ENCODE measurements around the gene SLC25A44.

Gene SLC25A44

GRCh38 chr1:156241311-156241811 lies 47.5 kb downstream of the SLC25A44 start:
- no peak for DNase-seq (ENCODE audit: low read depth)

- DNase-seq (ENCODE audit: low read depth), result no peak
Observed at GRCh38 chr1:156241926-156242325, 48.0 kb downstream of the SLC25A44 start, which contains the start of gene BGLAP. BGLAP (plus strand) TSS chr1:156242184; CDS start chr1:156242232, 48 bp downstream.

DNA sequence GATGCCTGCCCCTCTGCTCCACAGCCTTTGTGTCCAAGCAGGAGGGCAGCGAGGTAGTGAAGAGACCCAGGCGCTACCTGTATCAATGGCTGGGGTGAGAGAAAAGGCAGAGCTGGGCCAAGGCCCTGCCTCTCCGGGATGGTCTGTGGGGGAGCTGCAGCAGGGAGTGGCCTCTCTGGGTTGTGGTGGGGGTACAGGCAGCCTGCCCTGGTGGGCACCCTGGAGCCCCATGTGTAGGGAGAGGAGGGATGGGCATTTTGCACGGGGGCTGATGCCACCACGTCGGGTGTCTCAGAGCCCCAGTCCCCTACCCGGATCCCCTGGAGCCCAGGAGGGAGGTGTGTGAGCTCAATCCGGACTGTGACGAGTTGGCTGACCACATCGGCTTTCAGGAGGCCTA lies 48.8 kb downstream of the SLC25A44 start:
- no peak for DNase-seq (ENCODE audit: low read depth)

DNA sequence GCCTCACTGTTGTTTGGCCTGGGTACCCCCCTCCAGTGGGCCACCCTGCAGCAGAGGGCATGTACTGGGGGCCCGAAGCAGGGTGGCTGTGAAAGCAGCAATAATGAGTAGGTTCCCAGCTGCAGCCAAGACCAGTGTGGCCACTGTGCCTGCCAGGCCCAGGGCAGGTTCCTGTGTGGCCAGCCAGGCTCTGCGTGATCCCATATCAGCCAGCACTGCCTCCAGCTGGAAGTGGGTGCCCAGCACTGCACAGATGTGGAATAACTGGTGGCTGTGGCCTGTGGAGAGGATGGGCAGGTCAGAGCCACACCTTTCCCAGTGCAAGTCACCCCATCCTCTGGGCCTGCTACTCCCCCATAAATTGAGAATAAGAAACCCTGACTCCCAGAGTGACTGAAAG lies 50.2 kb downstream of the SLC25A44 start:
- DNase-seq (ENCODE audit: low read depth), result no peak

- no peak for DNase-seq (ENCODE audit: low read depth)
Observed at GRCh38 chr1:156244712-156245111, 50.8 kb downstream of the SLC25A44 start.

DNA sequence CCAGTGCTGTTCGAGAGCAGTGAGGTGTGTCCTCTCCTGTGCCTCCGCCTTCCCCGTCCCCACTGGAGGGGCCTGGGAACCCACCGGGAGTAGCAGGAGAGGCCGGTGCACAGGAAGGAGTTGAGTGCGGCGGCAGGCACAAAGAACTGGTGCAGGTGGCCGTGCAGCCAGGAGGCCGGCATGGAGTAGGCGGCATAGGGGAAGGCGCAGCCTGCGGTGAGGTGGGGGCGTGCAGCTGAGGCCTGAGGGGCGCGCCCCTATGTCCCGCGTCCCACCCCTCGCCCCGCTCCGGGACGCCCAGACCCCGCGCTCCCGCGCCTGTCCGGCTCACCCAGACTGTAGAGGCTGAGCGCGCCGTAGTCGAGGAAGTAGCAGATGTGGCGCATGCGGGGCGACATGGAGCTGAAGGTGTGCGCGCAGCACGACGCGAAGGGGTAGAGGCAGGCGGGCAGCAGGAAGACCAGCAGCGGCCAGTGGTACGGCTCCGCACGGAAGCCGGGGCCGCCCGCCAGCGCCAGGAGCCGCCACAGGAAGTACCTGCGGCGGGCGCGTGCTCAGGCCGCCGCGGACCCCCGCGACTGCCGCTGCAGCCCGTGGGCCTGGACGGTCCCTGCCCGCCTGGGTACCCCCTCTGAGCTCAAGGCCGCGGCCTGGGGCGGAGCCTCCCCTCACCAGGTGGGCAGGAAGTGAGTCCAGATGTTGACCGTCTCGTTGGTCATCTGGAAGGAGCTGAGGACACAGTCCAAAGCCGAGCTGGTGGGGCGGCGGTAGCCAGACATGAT lies 51.7 kb downstream of the SLC25A44 start:
- no peak for DNase-seq (ENCODE audit: low read depth)

DNA sequence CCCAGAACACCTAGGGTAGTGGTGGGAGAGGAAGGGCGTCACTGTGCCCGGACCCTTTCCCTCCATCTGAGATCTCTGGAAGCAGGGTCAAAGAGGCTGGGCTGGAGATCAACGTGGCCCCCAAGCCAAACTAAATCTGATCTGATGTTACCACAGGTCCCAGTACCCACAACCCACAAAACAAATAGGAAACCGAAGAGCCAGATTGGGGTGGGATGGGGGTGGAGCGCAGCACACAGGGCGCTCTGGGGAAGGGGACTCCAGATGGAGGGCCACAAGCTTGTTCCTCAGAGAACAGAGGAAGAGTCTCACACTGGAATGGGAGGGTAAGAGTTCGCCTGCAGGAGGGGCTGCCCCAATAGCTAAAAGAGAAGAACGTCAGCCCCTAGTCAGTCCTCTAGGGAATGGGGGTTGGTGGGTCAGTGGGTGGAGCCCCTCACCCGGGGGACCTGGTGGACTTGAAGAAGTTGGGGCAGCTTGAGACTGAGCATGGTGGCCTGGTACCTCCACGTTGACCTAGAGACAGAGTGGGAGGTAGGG lies 52.4 kb downstream of the SLC25A44 start:
- no peak for DNase-seq (ENCODE audit: low read depth)

DNA sequence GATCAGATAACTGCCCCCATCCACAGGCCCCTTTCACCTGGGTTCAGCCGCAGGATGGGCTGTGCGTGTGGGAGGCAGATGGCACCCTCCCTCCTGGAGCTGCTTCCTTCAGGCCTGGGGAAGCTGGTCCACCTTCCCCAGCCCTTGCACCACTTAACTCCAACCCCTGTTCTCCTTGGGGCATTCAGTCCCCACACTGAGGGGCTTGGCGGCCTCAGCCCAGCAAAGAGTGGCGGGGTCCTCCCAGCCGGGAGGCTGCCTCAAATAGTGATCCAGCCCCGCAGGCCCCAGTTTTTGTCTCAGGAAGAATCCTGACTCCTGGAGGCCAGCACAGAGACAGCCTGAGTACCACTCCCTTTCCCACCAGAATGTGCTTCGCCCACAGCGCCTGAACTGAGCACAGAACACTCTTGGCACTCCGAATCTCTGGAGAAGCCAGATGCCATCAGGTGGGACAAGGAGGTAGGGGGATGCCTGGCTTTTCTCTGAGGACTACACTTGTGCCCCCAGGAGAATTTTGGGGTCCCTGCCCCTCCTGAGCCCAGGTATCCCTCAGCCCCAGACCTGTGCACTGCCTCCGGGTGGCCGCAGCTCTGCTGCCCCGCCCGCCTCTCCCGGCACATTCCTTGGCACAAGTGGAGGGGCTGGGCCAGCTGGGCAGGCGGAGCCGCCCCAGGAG lies 53.0 kb downstream of the SLC25A44 start:
- no peak for DNase-seq (ENCODE audit: low read depth)

GRCh38 chr1:156247460-156248322 lies 53.8 kb downstream of the SLC25A44 start, which contains the start of gene PAQR6:
PAQR6 (minus strand) TSS chr1:156248056; CDS start chr1:156246731, 1,325 bp downstream.
- DNase-seq (ENCODE audit: low read depth), result no peak

GRCh38 chr1:156248323-156248683 lies 54.4 kb downstream of the SLC25A44 start:
- no peak for DNase-seq (ENCODE audit: low read depth)

DNA sequence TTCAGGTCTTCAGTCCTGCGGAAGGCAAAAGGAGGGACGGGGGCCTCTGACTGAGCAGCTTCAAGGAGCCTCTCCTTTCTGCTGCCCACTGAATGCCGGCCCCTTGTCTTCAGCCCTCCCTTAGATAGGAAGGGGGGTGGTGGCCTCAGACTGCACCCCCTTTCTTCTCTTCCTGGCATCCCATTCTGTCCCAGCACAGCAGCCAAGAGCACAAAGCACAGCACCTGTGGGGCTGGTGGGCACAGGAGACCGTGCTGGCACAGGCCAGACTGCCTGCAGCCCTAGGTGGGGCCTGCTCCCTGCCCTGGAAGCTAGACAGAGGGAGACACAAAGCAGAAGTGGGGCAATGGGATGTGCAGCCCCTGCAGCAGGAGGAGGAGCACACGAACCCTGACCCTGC lies 55.7 kb downstream of the SLC25A44 start:
- no peak for DNase-seq (ENCODE audit: low read depth)

DNA sequence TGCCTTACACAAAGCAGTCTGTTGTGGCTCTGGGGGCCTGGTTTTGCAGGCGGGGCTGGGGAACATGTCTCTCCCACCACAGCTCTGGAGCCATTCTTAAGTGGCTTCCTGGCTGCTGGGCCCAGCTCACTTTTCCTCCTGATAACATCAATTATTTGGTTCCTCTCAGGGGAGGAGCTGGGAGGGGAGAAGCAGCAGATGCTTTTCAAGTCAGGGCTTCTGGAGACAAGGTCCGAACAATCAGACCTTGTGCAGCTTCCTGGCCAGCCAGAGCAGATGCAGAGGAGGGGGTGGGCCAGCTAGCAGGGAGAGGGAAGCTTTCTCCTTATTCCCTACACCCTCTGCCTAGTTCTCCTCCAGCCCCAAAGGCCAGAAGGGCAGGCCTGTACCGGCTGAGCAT lies 57.6 kb downstream of the SLC25A44 start:
- DNase-seq (ENCODE audit: low read depth), result no peak

- no peak for DNase-seq (ENCODE audit: low read depth)
Observed at GRCh38 chr1:156253634-156254033, 59.7 kb downstream of the SLC25A44 start.

DNA sequence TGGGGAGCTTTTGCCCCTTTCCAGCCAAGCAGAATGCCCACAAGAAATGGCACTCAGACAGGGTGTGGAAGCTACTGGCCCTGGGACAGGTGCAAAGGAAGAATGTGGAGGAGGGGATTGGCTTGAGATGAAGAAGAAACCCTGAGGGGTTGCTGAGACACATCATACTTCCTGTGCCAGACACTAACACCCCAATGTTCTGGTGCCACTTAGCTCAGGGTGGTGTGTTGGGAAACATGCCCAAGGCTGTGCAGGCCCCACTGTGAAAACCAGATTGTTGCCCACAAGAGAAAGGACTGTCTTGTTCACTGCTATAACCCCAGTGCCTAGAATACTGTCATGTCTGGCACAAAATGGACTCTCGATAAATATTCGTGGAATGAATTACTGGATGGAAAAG lies 63.8 kb downstream of the SLC25A44 start:
- DNase-seq (ENCODE audit: low read depth), result no peak

DNA sequence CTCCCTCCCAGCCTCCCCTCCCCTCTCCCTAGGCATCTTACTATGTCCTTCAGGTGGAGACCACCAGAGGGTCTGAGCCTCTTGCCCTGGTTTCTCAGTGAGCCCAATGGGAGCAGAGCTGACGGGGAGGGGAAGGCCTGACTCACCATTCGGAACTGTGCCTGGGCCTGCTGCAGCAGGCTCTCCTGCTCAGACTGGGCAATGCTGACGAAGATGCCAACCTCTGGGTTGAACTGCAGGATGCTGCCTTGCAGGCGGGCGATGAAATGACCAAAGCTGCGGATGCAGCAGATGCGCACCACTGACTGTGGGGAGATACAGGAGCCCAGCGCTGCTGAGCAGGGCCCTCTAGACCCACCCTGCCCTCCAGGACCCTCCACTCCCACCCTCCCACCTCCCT lies 65.0 kb downstream of the SLC25A44 start:
- no peak for DNase-seq (ENCODE audit: low read depth)

DNA sequence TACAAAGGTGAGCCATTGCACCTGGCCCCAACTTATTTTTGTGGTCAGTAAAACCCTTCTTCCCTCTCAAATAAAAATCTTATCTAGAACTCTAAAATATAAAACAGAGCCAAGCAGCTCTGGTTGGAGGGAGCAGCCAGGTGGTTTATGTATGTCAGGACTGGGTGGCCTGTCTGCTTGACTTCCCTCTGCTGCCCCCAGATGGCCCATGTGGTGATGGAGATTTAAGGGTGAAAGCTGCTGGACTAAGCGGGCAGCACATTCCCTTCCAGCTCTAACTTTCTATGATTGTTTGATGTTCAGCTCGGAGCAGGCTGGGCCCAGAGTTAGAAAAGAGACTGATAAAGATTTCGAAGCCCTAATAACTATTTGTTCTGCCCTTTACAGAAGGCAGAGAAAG lies 65.9 kb downstream of the SLC25A44 start:
- no peak for DNase-seq (ENCODE audit: low read depth)

DNA sequence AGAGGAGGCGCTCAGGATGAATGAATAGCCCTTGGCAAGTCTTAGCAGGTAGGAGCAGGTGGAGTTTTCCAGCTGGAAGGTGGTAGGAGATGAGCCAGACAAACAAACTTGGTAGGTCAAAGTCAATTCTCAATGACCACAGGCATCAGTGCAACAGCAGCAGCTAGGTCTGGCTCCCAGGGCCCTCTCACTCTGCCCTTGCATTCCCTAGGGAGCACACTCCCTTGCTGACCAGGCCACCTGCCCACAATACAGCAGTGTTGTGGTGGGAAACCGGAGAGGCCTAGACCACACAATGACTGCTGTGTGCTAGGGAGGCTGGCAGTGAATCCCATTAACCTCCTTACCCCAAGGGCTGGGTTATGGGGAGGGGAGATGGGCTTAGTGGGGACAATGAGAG lies 67.0 kb downstream of the SLC25A44 start:
- no peak for DNase-seq (ENCODE audit: low read depth)
